GM12874 (cell line): ENCODE measurements around the gene FKBP3.

Source experiments
- CTCF ChIP-seq: IDR thresholded peaks from 2 replicates; pipeline ENCODE4 v1.5.1; 2011; ENCODE audit warnings: low read depth, mild to moderate bottlenecking, control low read depth, low read length, moderate library complexity; ENCODE audit not compliant: insufficient read depth

FKBP3 gene

GRCh38 chr14:45089813-45090212, 44.5 kb downstream of the FKBP3 start:
- no peak for TF ChIP-seq CTCF

- TF ChIP-seq CTCF: no peak
Measured at GRCh38 chr14:45084946-45085346, 49.3 kb downstream of the FKBP3 start.

GRCh38 chr14:45083976-45084722, 50.1 kb downstream of the FKBP3 start, which contains the start of gene PRPF39:
Gene PRPF39 (plus strand): TSS chr14:45084116. CDS start chr14:45095240, 11,124 bp downstream.
- no peak for TF ChIP-seq CTCF

- TF ChIP-seq CTCF: no peak
Measured at GRCh38 chr14:45083617-45083975, 50.7 kb downstream of the FKBP3 start.

- no peak for TF ChIP-seq CTCF
Measured at GRCh38 chr14:45082420-45082819, 51.9 kb downstream of the FKBP3 start.

GRCh38 chr14:45078323-45078722, 56.0 kb downstream of the FKBP3 start:
- no peak for TF ChIP-seq CTCF

- TF ChIP-seq CTCF: no peak
Measured at GRCh38 chr14:45073231-45073879, 60.9 kb downstream of the FKBP3 start.
